Measurements from ENCODE around the gene C10orf67.
"Not testable (repeated sequence)": the region's sequence is repeated elsewhere in the genome, so short reads cannot be mapped to it uniquely, and the experiment has no call there.

C10orf67 gene

DNA sequence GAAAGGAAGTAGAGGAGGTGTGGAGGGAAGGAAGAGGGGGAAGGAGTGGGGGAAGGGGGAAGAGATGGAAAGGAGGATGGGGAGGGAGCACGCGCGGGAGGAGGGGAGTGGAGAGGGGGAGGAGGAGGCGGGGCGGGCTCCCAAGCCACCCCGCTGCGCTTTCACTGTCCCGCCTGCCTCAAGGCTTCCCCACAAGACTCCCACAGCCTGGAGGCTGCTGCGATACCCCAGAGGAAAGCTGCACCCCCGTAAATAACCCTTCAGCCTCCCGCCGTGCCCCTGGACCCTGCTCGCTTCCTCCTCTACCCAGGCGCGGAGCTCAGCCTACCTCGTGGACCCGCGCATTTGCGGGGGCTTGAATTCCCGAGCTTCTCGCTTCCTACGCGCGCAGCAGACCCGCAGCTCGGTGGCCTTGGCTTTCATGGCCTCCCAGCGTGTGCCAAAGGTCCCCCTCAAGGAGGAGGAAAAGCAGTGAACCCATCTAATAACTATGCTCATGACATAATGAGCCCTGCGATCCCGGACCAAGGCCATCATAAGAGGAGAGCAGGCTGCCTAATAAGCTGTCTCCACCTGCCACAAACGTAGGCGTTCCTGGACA lies at the start of gene C10orf67:
C10orf67 (minus strand) TSS at position 557 of the 601 bp plus-strand sequence; CDS start at position 534, 23 bp downstream.
- DNase-seq (ENCODE audit: low spot score), result peak; percentile 13

DNA sequence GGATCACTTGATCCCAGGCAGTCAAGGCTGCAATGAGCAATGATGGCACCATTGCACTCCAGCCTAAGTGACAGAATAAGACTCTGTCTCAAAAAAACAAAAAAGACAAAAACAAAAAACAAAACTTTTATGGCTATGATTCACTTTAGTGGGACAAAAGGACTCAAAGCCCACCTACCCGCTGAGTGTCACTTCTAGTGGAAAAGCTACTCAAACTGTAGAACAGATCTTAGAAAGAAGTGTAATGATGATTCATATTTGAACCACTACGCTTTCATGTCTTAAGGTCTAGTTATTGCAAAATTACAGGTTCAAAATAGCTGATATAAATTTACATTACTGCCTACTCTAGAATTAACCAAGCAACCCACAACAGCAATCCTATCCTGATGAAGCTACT lies 47.2 kb upstream of the C10orf67 start:
- no peak for DNase-seq (ENCODE audit: low spot score)

- no peak for DNase-seq (ENCODE audit: low spot score)
These were observed 46.2 kb upstream of the C10orf67 start for GRCh38 chr10:23390809-23391208.

GRCh38 chr10:23390408-23390807 lies 45.8 kb upstream of the C10orf67 start:
- not testable (repeated sequence) for DNase-seq (ENCODE audit: low spot score)

DNA sequence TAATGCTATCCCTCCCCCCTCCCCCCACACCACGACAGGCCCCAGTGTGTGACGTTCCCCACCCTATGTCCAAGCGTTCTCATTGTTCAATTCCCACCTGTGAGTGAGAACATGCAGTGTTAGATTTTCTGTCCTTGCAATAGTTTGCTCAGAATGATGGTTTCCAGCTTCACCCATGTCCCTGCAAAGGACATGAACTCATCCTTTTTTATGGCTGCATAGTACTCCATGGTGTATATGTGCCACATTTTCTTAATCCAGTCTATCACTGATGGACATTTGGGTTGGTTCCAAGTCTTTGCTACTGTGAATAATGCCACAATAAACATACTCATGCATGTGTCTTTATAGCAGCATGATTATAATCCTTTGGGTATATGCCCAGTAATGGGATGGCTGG lies 42.9 kb upstream of the C10orf67 start:
- DNase-seq (ENCODE audit: low spot score), result not testable (repeated sequence)

GRCh38 chr10:23386052-23386451 lies 41.5 kb upstream of the C10orf67 start:
- DNase-seq (ENCODE audit: low spot score), result no peak

DNA sequence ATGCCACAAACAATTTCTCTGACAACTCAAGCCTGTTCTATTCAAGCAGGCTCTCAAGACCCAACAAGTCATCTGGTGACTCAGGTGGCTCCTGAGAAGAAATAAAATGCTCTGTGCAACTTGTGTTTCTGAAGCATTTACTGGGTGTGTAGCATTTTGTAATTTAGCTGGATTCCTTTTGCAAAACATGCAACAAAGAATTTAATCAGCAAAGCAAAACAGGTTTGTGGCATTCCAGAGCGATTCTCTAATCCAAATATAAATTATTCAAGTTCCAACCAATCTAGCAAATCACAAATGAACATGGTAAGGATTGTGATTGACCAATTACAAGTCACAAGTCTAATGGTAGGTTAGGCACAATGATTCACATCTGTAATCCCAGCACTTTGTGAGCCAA lies 39.8 kb upstream of the C10orf67 start:
- no peak for DNase-seq (ENCODE audit: low spot score)

DNA sequence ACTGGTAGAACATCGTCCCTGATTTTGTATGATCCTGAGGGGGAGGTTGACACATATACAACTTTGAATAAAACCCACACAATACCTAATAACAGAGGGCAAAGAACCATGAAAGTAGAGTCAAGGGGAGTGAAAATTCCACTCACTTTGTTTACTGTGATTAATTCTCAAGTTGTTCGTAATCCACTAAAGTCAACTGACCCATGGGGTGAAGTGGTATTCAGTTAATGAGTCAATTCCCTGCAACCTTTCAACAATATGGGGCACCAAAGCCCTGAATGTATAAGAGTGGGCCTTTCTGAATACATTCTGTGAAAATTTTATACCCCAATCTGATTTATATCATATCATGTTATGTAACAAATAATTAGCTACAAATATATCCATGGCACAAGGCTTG lies 39.0 kb upstream of the C10orf67 start:
- DNase-seq (ENCODE audit: low spot score), result no peak

DNA sequence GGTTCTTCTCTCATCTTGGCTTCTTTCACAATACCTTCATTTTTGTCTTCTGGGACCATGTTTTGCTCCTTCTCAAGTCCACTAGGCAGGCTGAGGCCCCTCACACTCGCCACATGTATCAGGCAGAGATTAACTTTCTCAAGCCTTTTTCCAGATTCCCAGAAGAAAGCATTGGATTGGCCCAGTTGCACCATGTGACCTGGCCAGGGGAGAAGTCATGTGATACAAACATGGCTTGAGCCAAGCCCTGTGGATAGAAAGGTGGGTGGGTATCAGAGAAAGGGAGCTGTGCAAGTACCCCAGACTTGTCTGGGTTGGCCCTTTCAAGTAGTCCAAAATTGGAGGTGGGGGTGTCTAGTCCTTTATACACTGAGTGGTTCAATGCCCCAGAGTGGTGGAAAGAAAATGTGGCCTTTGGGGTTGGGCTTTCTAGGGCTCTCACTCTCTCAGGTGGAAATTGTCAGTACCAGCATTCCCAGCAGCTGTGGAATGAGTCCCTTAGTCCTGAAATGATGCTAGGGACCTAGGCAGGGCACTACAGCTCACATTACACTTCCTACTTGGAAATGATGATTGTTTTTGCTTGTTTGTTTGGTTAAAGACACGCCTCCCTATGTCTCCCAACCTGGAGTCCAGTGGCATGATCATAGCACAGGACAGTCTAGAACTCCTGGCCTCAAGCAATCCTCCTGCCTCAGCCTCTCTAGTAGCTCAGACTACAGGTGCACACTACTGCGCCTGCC lies 36.9 kb upstream of the C10orf67 start:
- DNase-seq (ENCODE audit: low spot score), result no peak

GRCh38 chr10:23379686-23380085 lies 35.1 kb upstream of the C10orf67 start:
- no peak for DNase-seq (ENCODE audit: low spot score)

DNA sequence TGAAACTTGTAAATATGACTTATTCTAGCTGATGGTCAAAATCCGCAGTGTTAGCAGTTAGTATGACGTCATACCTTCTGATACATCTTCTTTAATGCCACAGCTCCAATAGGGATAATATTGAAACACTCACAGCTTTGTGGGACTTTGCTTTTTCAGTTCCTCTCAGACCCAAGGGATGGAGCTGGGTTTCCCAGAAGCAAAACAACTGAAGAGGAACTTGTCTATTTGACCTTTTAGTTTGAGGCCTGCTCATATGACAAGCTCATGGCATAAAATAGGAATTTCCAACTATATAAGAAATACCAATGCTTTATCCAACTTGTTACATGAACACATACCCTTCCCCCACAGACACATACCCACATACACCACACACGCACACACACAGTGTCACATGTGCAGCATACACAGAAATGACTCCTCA lies 31.6 kb upstream of the C10orf67 start:
- no peak for DNase-seq (ENCODE audit: low spot score)

- no peak for DNase-seq (ENCODE audit: low spot score)
These were observed 30.8 kb upstream of the C10orf67 start for GRCh38 chr10:23375366-23375765.

GRCh38 chr10:23373156-23373555 lies 28.6 kb upstream of the C10orf67 start:
- DNase-seq (ENCODE audit: low spot score), result no peak

GRCh38 chr10:23371073-23371472 lies 26.5 kb upstream of the C10orf67 start:
- DNase-seq (ENCODE audit: low spot score), result no peak

- no peak for DNase-seq (ENCODE audit: low spot score)
These were observed 25.5 kb upstream of the C10orf67 start for GRCh38 chr10:23370106-23370505.

DNA sequence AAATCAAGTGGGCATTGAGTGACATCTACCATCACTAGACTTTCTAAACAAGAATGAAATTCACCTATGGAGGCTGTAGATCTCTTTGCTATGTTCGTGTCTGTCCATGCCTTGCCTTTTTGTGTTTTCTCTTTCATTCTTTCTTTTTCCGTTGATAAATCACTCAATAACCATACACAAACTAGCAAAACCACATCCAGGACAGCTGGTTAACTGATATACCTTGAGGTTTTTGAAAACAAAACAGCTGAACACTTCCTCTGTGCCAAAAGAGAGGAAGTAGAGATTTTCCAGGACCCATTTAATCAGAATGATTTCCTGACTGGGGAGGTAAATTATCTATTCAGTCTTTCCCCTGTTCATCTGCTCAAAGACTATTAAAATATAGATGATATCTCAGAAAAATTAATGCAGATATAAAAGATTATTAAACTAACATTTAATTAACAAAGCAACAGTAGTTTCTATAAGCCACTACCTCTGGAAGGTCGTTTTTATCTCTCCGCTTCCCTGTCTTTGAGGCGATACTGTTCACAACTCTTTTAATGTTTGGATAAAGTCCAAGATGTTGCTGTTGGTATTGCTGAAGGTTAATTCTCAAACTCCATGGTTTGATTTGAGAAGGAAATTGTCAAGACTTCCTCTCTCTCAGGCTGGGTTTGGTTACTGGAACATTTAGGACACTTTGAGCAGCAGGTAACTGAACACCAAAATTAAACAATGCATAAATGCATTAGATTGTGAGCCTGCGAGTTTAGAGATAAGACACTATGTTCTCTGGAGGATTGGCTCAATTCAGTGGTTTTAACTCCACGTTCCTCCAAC lies 24.4 kb upstream of the C10orf67 start:
- DNase-seq (ENCODE audit: low spot score), result no peak

GRCh38 chr10:23367896-23368595 lies 23.4 kb upstream of the C10orf67 start:
- DNase-seq (ENCODE audit: low spot score), result no peak

DNA sequence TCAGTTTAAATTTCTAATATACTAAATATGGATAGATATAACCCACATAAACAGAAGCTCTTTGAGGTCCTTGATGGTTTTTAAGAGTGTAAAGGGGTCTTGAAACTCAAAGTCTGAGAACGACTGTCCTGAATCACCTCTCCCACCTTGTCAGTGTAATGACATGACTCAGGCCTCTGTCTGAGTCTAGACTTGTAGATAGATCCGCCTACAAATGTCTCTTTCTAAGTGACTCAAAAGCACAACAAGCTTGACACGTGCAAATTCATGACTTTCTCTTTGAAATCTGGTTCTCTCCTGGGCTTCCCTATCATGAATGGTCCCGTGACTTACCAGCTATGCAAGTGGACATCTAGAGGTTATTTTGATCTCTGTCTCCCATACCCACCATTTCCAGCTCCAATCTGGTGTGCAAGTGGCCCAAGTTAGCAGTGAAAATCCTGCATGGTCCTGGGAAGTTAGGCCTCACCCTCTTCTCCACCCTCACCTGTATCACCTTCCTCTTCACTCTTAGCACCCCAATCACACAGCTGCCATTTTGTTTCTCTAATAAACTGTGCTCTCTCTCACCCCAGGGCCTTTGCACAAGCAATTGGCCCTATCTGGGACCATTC lies 20.9 kb upstream of the C10orf67 start:
- DNase-seq (ENCODE audit: low spot score), result not testable (repeated sequence)

- no peak for DNase-seq (ENCODE audit: low spot score)
These were observed 19.8 kb upstream of the C10orf67 start for GRCh38 chr10:23364378-23364777.

DNA sequence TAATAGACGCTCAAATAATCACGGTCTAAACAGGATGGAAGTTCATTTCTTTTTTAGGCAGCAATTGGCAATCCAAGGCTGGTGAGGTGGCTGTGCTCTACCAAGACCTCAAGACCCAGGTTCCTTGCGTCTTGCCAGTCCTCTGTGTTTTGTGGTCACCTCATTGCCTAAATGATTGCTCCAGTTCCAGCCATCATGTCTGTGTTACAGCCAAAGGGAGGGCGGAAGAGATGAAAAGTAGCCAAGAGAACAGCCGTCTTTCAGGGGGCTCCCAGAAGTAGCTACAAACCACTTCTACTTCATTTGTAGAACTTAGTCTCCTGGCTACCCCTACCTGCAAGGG lies 19.2 kb upstream of the C10orf67 start:
- no peak for DNase-seq (ENCODE audit: low spot score)

DNA sequence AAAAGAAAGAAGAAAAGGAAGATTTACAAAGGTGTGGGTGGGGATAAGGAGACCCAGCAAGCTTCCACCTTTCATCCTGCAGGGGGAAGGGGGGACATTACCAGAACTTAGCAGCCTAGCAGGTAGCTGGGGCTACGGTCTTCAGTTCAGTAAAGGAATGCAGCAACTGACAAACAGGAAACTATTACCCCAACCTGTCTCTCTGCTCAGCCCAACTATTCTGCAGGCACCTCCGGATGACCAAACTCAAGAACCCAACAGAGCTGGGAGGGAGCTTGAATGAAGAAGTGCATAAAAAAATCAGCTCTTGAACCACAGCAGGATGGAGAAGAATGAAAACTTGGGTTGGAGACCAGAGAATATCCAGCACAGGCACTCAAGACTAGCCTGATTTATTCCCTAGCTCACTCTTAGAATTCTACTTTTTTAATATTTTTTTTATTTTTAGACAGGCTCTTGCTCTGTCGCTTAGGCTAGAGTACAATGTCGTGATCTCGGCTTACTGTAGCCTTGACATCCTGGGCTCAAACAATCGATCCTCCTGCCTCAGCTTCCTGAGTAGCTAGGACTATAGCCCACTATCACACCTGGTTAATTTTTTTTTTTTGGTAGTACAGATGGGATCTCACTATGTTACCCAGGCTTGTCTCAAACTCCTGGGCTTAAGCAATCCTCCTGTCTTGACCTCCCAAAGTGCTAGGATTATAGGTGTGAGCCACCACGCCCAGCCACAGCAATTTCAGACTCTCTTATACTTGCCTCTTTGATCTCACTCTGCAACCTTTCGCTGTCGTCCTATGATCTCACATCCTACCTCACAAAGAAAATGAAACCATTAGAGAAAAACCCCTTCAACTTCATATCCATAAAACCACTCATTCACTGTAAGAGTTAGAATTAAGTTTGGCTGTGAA lies 18.5 kb upstream of the C10orf67 start:
- DNase-seq (ENCODE audit: low spot score), result no peak

Measured in AG08396 (cell line).